Small intestine (tissue), 7 donors: Measurements from ENCODE around the gene HAP1. TPM values are rescaled to one million over a fixed set of nuclear protein-coding genes. Genes with fewer than 3 reads are reported as not detected.
"Not testable (repeated sequence)": the region's sequence is repeated elsewhere in the genome, so short reads cannot be mapped to it uniquely, and the experiment has no call there.

Experiments
- DNase-seq, 2 donors: peaks; one replicate each; pipeline versions ENCODE4 v3.0.0 to v3.0.0-alpha.2; 2013
- FAIRE-seq: peaks from 2 replicates; lab custom pipeline; 2012; peaks lifted over from hg19 to GRCh38; lab: Jason Lieb, UNC
- H3K27ac ChIP-seq, 3 donors: one replicate each; pipeline ENCODE4 v1.5.1; 2013; ENCODE audit warnings: low read length in 2 of 3, mild to moderate bottlenecking in 2 of 3, control low read depth in 1 of 3, inconsistent platforms in 1 of 3, low read depth in 1 of 3, moderate library complexity in 1 of 3
- H3K27me3 ChIP-seq, 3 donors: one replicate each; pipeline ENCODE4 v1.6.1; 2013; ENCODE audit warnings: low read length in 3 of 3, inconsistent platforms in 1 of 3; ENCODE audit not compliant: control insufficient read depth in 3 of 3, insufficient read depth in 3 of 3
- H3K36me3 ChIP-seq, 3 donors: one replicate each; pipeline ENCODE4 v1.6.1; 2013; ENCODE audit warnings: low read length in 3 of 3, inconsistent platforms in 1 of 3, low read depth in 1 of 3, mild to moderate bottlenecking in 1 of 3, moderate library complexity in 1 of 3; ENCODE audit not compliant: control insufficient read depth in 3 of 3, insufficient read depth in 2 of 3
- H3K4me1 ChIP-seq, 3 donors: one replicate each; pipeline ENCODE4 v1.6.1; 2013; ENCODE audit warnings: low read length in 2 of 3, inconsistent platforms in 1 of 3, low read depth in 1 of 3, mild to moderate bottlenecking in 1 of 3, moderate library complexity in 1 of 3; ENCODE audit not compliant: control insufficient read depth in 3 of 3, insufficient read depth in 2 of 3
- H3K4me3 ChIP-seq, 3 donors: one replicate each; pipeline ENCODE4 v1.5.1; 2013; ENCODE audit warnings: low read length in 3 of 3, control low read depth in 1 of 3, inconsistent platforms in 1 of 3, low read depth in 1 of 3, mild to moderate bottlenecking in 1 of 3, moderate library complexity in 1 of 3
- H3K9me3 ChIP-seq, 2 donors: one replicate each; pipeline ENCODE4 v1.6.1; 2013; ENCODE audit warnings: low read depth in 1 of 2, low read length in 1 of 2; ENCODE audit not compliant: control insufficient read depth in 2 of 2, insufficient read depth in 1 of 2
- WGBS, 3 donors: extraction: QIAGEN DNeasy Blood & Tissue Kit; methylation state at CpG; one replicate each; pipeline ENCODE4 v1.1.7; 2013; 5-methylcytosine and 5-hydroxymethylcytosine counted together
- polyA plus RNA-seq, 4 donors: library from polyadenylated mRNA; stranded (reverse) in 3 of 4; unstranded in 1 of 4; fragments of 200-250 nt in 3 of 4; fragments of 120-200 nt in 1 of 4; gene quantifications; one replicate each; pipeline versions ENCODE4 v1.2.1 to v1.2.3, GENCODE V29; 2013
- donor health status: healthy with polysubstance abuse.
- donor health status: control.
- donor health status: control.
- donor health status: Bipolar disorder and iron deficiency.
- donor health status: healthy.

HAP1 gene
- polyA plus RNA-seq, 4 donors: 0.21 to 0.40 (median 0.25) TPM

- no peaks in the 10 kb centered on the region for H3K27me3 ChIP-seq
- peak; percentile 63 to 66 for DNase-seq
- peaks cover 0 to 14% (median 0%) of the 10 kb centered on the region in 3 donors for H3K4me1 ChIP-seq
- H3K27ac ChIP-seq: peak overlapping the region; percentile 87 to 99 (median 97)
- no peak for FAIRE-seq
- peaks cover 0 to 8% of the 10 kb centered on the region in 2 donors for H3K9me3 ChIP-seq
- peaks cover 13 to 29% (median 27%) of the 10 kb centered on the region in 3 donors for H3K36me3 ChIP-seq
- peak overlapping the region in 2 of 3 donors; percentile 42 to 64 for H3K4me3 ChIP-seq
- WGBS, 3 donors: 5 to 6% (median 5%) methylated on average over 23 of the region's 23 CpGs
These were observed 46.4 kb downstream of the HAP1 start for GRCh38 chr17:41687828-41688640.

GRCh38 chr17:41686281-41686680 lies 48.2 kb downstream of the HAP1 start:
- 90 to 97% (median 94%) methylated on average over 4 of the region's 4 CpGs for WGBS, 3 donors
- peaks cover 0 to 8% of the 10 kb centered on the region in 2 donors for H3K9me3 ChIP-seq
- no peak overlapping the region for H3K27ac ChIP-seq
- peaks cover 10 to 16% (median 16%) of the 10 kb centered on the region in 3 donors for H3K36me3 ChIP-seq
- H3K27me3 ChIP-seq: no peaks in the 10 kb centered on the region
- H3K4me3 ChIP-seq: no peak overlapping the region
- peaks cover 0 to 14% (median 0%) of the 10 kb centered on the region in 3 donors for H3K4me1 ChIP-seq
- DNase-seq (no peak), FAIRE-seq (no peak)

DNA sequence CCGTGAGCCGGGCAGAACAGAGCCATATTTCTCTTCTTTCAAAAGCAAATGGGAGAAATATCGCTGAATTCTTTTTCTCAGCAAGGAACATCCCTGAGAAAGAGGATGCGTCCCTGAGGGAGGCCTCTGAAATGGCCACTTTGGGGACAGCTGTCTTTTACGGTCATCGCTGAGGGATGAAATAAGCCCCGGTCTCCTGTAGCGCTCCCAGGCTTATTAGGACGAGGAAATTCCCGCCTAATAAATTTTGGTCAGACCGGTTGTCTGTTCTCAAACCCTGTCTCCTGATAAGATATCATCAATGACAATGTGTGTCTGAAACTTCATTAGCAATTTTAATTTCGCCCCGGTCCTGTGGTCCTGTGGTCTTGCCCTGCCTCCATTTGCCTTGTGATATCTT lies 48.7 kb downstream of the HAP1 start:
- WGBS, 3 donors: 95 to 97% (median 96%) methylated on average over 13 of the region's 13 CpGs
- Histone ChIP-seq H3K4me1 (peaks cover 0 to 14% (median 0%) of the 10 kb centered on the region in 3 donors), H3K36me3 (peaks cover 8 to 11% (median 11%) of the 10 kb centered on the region in 3 donors)
- not testable (repeated sequence) for H3K4me3 ChIP-seq, DNase-seq, H3K27me3 ChIP-seq, FAIRE-seq, H3K27ac ChIP-seq, H3K9me3 ChIP-seq

DNA sequence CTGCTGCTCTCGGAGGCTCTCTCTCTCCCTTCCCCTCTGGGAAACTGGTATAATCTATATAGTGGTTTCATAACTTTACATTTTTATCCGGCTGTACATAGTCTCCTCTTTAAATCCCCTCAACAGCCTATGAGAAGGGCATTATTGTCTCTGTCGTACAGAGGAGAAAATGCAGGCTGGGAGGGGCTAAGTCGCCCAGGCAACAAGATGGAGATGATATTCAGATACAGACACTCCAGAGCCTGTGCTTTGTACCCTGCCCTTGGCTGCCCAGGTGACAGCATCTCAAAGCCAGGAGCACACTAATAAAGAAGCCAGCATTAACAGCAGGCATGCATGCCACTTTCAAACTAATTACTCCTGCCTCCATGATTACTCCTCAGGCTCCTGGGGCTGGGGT lies 50.4 kb downstream of the HAP1 start:
- Histone ChIP-seq H3K36me3 (no peaks in the 10 kb centered on the region), H3K27ac (no peak overlapping the region), H3K4me3 (no peak overlapping the region), H3K4me1 (peaks cover 0 to 6% (median 0%) of the 10 kb centered on the region in 3 donors), H3K27me3 (no peaks in the 10 kb centered on the region), H3K9me3 (peaks cover 0 to 8% of the 10 kb centered on the region in 2 donors)
- no peak for FAIRE-seq
- 37 to 61% (median 58%) methylated on average over 4 of the region's 4 CpGs for WGBS, 3 donors
- no peak for DNase-seq

GRCh38 chr17:41683441-41684007 lies 50.9 kb downstream of the HAP1 start:
- DNase-seq (no peak), FAIRE-seq (no peak)
- H3K4me1 ChIP-seq: peaks cover 0 to 6% (median 0%) of the 10 kb centered on the region in 3 donors
- H3K4me3 ChIP-seq: no peak overlapping the region
- no peaks in the 10 kb centered on the region for H3K36me3 ChIP-seq
- no peaks in the 10 kb centered on the region for H3K27me3 ChIP-seq
- 61 to 78% (median 64%) methylated on average over 8 of the region's 8 CpGs for WGBS, 3 donors
- H3K9me3 ChIP-seq: peaks cover 0 to 8% of the 10 kb centered on the region in 2 donors
- no peak overlapping the region for H3K27ac ChIP-seq

GRCh38 chr17:41682631-41683030 lies 51.8 kb downstream of the HAP1 start:
- DNase-seq (no peak), FAIRE-seq (no peak)
- WGBS, 3 donors: 72 to 78% (median 72%) methylated on average over 5 of the region's 5 CpGs
- Histone ChIP-seq H3K27me3 (no peaks in the 10 kb centered on the region), H3K9me3 (peaks cover 0 to 8% of the 10 kb centered on the region in 2 donors), H3K36me3 (no peaks in the 10 kb centered on the region), H3K27ac (no peak overlapping the region), H3K4me1 (peaks cover 0 to 1% (median 0%) of the 10 kb centered on the region in 3 donors), H3K4me3 (no peak overlapping the region)

- H3K4me1 ChIP-seq: no peaks in the 10 kb centered on the region
- peaks cover 0 to 8% of the 10 kb centered on the region in 2 donors for H3K9me3 ChIP-seq
- DNase-seq (no peak), FAIRE-seq (no peak)
- 79 to 88% (median 80%) methylated on average over 3 of the region's 3 CpGs for WGBS, 3 donors
- no peak overlapping the region for H3K27ac ChIP-seq
- H3K4me3 ChIP-seq: no peak overlapping the region
- H3K36me3 ChIP-seq: no peaks in the 10 kb centered on the region
- H3K27me3 ChIP-seq: no peaks in the 10 kb centered on the region
These were observed 52.7 kb downstream of the HAP1 start for GRCh38 chr17:41681776-41682175.

GRCh38 chr17:41680426-41681040 lies 53.9 kb downstream of the HAP1 start:
- no peak for FAIRE-seq
- peaks cover 0 to 11% (median 5%) of the 10 kb centered on the region in 3 donors for H3K4me1 ChIP-seq
- no peak for DNase-seq
- no peaks in the 10 kb centered on the region for H3K36me3 ChIP-seq
- no peaks in the 10 kb centered on the region for H3K27me3 ChIP-seq
- H3K27ac ChIP-seq: no peak overlapping the region
- WGBS, 3 donors: 85 to 90% (median 87%) methylated on average over 10 of the region's 10 CpGs
- H3K9me3 ChIP-seq: no peaks in the 10 kb centered on the region
- H3K4me3 ChIP-seq: no peak overlapping the region
